Astrocyte (in vitro differentiated cells and primary cell): ENCODE results near the gene PIK3CB.

Experiments used
- EZH2 ChIP-seq: IDR thresholded peaks from 2 replicates; pipeline ENCODE4 v1.6.1; 2012; ENCODE audit warnings: mild to moderate bottlenecking, low read length, inconsistent platforms; ENCODE audit not compliant: insufficient read depth
- TF ChIP-seq, protein P1 (sequence below): IDR thresholded peaks from 2 replicates; pipeline ENCODE4 v1.5.1; 2011; ENCODE audit warnings: low read depth, mild to moderate bottlenecking, inconsistent platforms, low read length, moderate library complexity; ENCODE audit not compliant: insufficient read depth

GRCh38 chr3:138696666-138697370 is 137.9 kb downstream of the PIK3CB start:
- TF ChIP-seq, protein P1, sequence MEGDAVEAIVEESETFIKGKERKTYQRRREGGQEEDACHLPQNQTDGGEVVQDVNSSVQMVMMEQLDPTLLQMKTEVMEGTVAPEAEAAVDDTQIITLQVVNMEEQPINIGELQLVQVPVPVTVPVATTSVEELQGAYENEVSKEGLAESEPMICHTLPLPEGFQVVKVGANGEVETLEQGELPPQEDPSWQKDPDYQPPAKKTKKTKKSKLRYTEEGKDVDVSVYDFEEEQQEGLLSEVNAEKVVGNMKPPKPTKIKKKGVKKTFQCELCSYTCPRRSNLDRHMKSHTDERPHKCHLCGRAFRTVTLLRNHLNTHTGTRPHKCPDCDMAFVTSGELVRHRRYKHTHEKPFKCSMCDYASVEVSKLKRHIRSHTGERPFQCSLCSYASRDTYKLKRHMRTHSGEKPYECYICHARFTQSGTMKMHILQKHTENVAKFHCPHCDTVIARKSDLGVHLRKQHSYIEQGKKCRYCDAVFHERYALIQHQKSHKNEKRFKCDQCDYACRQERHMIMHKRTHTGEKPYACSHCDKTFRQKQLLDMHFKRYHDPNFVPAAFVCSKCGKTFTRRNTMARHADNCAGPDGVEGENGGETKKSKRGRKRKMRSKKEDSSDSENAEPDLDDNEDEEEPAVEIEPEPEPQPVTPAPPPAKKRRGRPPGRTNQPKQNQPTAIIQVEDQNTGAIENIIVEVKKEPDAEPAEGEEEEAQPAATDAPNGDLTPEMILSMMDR = no peak
- TF ChIP-seq EZH2 = no peak
